Skeletal muscle cell (primary cell): Measurements from ENCODE around the gene SNRPB.

Experiments
- DNase-seq: peaks from one replicate; pipeline ENCODE4 v3.0.0-alpha.2; 2010; ENCODE audit warnings: low read depth
- H3K4me3 ChIP-seq: 2 replicates; pipeline ENCODE4 v1.5.1; 2011; ENCODE audit warnings: low read depth, mild to moderate bottlenecking, control low read depth, low read length, moderate library complexity

SNRPB gene

DNA sequence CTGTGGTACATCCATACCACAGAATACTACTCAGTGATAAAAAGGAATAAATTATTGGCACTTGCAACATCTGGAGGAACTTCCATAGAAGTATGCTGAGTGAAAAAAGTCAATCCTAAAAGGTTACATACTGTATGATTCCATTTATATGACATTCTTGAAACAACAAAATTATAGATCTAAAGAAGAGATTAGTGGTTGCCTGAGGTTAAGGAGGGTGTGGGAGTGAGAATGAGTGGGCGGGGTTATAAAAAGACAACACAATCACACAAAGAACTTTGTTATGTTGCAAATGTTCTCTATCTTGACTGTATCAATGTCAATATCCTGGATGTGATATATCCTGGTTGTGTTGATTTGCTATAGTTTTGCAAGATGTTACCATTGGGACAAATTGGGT, 21.2 kb downstream of the SNRPB start:
- no peak for DNase-seq
- no peak overlapping the region for H3K4me3 ChIP-seq

- DNase-seq, result no peak
- no peak overlapping the region for H3K4me3 ChIP-seq
These were observed 23.7 kb downstream of the SNRPB start for GRCh38 chr20:2446845-2447244.

DNA sequence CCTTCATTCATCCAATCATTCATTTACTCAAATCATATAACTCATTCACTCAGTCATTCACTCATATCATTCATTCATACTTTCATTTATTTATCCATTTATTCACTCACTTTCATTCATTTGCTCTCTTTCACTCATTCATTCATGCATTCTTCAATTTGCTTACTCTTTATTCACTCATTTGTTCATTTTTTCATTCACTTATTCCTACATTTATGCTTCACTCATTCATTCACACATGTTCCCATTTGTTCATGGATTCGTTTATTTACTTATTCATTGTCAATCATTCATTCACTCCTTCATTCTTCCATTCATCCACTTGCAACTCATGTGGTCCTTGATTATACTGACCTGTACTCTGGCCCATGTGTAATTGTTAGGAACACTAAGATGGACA, 39.4 kb downstream of the SNRPB start:
- DNase-seq, result no peak
- no peak overlapping the region for H3K4me3 ChIP-seq

DNA sequence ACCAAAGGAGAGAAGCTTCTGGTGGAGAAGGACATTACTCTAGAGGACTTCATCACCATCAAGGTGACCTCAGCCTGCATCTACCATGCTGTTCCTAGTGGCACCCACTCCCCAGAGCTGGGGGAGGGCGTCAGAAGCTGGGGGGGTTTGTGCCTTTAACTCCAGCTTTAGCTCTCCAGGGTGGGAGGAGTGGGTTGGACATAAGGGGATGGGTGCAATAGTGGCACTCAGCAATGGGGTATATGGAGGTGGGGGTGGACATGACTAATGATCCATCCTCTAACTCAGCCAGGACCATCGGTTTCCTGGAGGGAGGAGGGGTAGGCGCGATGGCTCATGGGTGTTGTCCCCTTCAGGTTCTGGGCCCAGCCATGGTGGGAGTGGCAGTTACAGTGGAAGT, 40.1 kb downstream of the SNRPB start:
- DNase-seq, result no peak
- H3K4me3 ChIP-seq, result no peak overlapping the region

GRCh38 chr20:2429051-2429450, 41.5 kb downstream of the SNRPB start:
- no peak overlapping the region for H3K4me3 ChIP-seq
- DNase-seq, result no peak

- no peak overlapping the region for H3K4me3 ChIP-seq
- DNase-seq, result no peak
These were observed 49.3 kb downstream of the SNRPB start for GRCh38 chr20:2421247-2421646.

GRCh38 chr20:2420510-2420909, 50.1 kb downstream of the SNRPB start:
- DNase-seq, result no peak
- H3K4me3 ChIP-seq, result no peak overlapping the region

DNA sequence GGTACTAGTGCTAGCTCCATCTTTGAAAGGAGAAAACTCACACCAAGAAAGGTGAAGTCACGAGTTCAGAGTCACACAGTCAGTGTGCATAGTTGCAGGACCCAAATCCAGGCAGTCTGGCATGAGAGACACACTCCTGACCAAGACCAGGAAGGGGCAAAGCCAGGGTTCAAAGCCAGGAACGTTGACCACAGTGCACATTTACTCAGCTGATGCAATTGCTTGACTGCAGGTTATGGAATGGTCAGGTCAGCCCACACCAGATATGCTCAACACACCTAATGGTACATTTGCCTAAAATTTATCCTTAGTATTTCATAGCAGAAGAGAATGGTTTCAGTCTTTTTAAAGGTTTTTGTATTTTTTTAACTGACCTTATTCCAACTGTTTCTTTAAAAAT, 52.2 kb downstream of the SNRPB start:
- no peak for DNase-seq
- H3K4me3 ChIP-seq, result no peak overlapping the region

DNA sequence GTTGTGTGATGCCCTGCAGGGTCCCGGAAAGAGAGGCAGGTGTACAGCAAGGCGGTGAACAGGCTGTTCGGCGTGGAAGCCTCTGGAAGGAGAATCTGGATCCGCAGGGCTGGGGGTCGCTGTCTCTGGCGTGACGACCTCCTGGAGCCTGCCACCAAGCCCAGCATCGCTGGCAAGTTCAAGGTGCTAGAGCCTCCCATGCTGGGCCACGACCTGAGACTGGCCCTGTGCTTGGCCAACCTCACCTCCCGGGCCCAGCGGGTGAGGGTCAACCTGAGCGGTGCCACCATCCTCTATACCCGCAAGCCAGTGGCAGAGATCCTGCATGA, 53.4 kb downstream of the SNRPB start:
- DNase-seq, result no peak

DNA sequence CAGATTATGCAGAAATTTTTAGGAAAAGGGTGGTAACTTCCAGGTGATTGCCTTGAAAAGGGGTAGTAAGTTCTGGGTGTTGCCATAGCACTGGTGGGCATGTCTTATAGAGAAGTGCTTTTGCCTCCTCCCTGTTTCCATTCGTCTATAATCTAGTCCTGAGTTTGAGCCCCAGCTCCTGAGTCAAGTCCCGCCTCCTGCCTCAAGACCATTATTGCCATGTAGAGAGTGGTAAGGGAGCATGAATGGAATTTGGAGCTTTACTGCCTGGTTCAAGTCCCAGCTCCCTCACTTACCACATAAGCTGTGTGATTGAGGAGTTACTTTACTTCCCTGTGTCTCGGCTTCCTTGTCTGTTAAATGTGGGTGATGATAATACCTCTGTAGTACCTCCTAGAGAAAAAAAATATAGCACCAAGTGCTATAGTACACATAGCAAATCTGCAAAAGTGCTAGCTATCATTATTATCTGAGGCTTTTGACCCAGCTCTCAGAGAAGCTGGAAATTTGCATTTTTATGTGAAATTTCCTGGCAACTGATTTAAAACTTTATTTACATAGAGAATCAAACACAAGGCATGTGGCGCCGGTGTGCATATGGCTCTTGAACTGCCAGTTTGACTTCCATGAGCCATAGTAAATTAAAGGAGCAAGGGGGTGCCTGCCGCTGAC, 53.9 kb downstream of the SNRPB start:
- no peak overlapping the region for H3K4me3 ChIP-seq
- no peak for DNase-seq

More for the DNA sequence above, 53.4 kb downstream of the SNRPB start:
- no peak overlapping the region for H3K4me3 ChIP-seq
